NCI-H345 treated with DMSO at 0.1 percent for 48 hours (cell line): ENCODE results near the gene CARD19.

Experiments used
- DNase-seq: peaks from one replicate; lab custom pipeline; 2025; ENCODE audit not compliant: unreplicated experiment; lab: John Stamatoyannopoulos, UW

The CARD19 gene

DNA sequence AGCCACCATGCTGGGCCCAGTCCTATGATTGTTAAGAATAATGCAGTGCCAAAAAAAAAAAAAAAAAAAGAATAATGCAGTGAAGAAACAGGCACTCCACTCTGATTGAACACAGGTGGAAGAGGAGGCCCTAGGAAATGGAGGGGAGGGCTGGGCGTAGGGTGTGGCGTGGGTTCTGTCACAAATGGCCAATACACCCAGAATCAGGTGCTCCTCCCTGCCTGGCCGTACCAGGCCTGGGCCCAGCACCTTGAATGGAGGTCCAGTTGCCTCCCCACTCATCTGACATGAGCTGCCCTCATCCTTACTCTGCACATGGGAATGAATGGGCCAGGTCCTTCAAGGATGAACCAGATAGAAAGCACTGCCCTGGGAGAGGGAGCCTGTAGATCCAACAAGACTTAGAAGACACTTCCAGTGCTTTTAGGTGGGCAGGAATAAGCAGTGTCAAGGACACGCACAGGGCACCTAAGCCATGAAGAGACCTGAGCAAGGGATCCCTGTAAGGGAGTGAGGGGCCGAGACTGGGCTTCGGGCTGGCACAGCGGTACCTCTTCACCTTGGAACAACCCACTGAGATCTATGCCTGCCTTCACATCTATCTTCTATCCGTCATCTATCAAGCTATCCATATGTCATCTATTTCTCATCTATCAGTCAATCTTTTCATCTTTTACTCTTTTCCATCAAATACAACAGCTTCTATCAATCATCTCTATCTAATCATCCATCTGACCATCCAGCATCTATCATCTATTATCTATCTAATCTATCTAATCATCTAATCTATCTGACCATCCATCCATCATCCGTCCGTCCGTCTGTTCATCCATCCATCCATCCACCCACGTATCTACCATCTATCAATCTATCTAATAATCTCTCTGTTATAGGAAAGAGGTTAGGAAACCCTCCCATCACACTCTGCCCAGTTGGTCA is 22.2 kb downstream of the CARD19 start:
- DNase-seq = no peak

DNA sequence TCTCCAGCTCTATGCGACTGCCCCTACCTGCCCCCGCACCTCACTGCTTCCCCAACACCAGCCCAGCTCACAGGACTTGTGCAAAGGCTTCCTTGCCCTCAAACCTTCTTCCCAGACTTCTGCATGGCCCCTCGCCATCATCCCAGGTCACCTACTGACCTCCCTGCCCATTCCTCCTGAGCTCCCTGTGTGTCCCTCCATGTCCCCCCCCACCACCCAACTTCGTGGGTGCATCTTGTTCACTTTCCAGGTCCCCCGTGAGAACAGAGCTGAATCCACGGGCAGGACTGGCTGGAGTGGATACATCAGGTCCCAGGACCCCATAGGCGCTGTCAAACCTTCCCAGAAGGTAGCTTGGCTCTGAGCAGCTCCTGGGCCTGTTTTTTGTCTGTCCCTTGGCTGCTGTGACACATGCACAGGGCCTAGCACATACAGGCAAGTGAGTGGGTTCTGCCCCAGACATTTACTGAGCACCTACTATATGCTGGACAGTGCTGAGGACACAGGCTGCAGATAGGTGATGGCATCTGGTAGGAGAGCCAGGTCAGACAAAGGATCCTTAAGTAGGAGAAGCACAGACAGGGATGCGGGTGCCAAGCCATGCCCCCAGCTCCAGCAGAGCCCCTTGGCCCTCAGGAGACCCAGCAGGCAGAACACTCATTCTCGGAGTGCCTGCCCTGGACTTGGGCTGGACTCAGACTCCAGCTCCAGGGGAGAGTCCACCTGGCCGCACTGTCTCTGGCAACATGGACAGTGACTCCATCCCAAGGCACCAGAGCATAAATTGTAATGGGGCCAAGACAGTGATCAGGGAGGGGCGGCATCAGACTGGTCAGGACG is 23.1 kb downstream of the CARD19 start:
- DNase-seq = no peak

DNA sequence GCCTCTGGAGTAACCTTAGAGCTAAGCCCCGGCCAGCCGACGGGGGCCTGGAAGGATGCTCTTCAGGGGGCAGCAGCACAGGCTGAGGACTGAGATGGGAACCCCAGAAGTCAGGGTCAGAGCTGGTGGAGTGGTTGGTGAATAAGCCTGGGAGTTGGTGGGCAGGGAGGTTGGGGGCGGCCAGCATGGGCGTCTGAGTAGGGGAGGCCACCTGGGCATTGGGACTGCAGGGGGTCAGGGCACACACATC is 23.6 kb downstream of the CARD19 start:
- no peak for DNase-seq

DNA sequence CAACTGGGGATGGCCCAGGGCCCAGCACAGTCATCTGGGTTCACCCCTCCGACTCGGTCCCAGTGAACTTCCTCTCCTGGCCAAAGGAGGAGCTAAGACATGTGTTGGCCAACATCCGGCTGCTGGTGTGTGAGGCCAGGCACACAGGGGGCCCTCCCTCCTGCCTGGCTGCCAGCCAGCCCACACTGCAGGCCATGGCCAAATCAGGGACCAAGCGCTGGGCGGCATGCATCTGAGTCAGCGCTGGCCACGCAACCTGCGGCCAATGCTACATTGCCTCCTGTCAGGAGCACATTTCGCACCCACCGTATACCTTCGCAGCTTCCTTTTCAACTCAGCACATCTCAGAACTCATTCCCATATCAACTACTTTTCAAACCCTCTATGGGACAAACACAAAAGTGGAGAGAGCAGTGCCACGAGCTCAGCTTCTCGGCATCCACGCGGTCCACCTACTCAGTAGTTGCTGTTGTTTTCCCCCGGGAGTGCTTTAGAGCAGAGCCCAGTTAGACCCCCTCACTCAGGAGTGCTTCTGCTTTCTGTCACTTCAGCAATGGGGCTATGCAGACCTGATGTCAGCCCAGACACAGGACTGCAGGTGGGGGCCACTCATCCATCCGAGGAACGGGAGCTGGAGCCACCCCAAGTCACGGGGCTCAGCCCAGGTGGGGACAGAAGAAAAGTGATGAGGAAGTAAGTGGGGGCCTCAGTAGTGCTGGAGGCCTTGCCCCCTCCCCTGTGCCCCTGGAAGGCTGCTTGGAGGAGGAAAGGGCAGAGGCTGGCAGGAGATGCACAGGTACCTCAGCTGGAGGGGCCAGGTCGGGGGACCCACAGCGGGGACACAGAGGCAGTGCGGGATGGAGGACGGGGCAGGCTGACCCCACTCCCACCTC is 24.2 kb downstream of the CARD19 start:
- DNase-seq = no peak

DNA sequence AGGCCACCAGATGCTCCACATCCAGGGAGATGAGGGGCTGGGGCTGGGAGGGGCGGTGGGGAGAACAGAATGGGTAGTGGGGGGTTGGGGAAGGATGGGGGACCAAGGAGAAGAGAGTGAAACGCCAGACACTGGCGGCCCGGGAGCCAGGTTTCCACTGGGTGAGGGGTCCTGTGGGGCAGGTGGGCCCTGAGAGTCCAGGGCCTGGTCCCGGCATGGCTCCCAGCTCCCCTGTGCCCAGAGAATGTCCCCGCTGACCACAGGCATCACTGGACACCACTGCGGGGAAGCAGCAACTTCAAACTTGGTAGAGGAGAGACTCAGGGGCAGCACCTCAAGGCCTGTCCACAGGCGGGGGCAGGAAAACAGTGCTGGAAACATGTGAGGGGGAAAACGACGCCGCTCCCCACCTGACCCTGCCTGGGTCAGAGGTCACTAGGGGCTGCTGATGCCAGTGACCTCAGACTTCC is 24.9 kb downstream of the CARD19 start:
- DNase-seq = no peak

DNA sequence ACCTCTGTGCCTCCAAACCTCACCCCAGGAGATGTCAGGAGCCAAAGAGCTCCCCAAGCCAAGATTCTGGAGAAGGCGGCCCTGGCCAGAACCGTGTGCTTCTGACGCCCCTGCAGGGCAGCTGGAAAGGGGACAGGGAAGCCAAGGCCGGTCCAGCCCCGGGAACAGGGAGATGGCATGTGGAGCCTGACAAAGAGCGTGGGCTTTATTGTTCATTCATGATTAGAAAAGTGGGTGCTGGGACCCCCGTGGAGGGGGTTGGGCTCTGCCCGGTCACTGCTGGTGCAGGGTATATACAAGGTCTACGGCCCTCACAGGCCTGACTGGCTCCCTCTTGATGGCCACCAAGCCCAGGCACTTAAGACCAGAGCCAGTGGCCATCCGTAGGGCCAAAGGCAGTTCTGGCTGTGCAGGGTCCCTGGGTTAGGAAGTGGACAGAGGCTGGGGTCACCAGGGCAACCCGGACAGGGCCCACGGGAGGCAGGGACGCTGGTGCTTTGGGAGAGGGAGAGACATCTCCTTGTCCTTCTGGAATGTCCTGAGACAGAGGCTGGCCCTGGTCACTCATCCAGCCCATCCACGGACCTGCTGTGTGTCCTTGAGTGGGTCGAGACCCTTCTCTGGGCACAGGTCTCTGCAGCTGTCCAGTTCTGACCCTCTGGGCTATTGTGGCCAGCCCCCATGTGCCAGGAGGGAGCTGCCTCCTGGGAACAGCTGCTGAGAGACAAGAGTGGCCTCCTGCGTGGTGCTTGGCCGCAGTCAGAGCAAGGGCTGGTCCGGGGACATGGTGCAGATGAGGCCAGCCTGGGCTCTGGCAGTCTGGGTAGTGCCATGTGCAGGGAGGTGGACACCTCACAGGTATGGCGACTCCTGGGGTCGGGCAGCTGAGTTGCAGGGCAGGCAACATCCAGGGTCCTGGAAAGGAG is 25.6 kb downstream of the CARD19 start:
- DNase-seq = no peak

DNA sequence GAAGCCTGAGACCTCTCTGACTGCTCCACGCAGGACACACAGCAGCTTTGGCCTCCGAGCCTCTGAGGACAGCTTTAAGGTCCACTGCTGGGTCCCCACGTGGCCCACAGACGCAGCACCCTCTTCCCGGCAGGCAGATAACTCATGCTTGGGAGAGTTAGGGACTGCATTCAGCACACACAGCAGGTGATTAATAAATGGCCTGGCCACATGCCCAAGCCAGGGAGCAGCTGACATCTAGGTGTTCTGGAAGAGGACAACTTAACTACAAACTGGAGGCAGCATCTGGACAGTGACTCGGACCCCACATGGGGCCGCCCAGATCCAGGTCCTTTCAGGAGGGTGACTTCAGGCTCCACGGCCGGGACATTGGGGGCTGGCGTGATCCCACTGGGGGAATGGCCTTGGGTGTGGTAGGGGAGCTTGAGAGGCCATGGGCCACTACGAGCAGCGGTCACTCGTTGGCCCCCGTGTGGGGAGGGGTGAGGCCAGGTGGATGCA is 26.8 kb downstream of the CARD19 start:
- no peak for DNase-seq

DNA sequence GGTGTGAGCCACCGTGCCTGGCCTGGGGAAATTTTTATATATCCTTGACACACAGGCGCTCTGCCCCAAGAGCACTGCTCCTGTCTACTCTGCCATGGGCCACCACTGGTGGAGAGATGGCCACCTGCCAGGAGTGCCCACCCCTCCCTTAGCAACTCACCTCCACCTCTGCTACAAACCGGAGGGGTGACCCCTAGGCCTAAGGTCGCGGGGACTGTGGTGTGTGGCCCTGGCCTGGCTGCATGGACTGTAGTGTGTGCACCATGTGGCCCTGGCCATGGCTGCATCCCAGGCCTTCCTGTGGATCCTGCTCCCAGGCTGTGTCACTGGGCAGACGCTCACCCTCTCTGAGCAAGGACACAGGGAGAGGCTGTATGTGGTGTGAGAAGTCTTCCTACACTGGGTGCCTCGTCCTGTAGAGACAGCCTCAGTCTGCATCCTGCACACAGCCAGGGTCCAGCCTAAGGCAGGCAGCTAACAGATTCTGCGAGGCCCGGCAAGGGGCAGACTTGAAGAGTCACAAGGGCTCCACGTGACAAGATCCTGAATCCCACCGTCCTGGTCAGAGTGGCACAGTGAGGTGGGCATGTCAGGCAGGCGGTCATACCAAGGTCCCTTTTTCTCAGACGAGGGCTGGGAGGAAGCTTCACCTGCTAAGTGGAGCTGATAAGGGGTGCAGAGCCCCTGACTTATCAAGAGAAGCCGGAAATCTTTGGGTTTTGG is 27.7 kb downstream of the CARD19 start:
- no peak for DNase-seq

DNA sequence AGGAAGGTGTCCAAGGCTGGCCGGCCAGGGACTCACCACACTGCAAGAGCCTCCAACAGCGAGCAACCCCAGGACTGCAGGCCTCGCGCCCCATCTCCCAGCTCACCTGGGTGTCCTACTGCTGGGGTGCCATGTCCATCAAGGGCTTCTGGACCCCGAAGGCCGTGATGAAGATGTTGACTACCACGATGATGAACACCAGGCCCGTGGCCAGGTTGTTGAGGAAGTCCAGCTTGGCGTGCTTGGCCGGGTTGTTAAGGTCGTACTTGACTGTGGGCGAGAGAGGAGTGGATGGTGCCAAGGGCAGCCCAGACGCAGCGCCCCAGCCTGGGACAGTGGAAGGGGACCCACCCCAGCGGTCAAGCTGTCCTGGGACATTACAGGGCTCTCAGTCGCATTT is 28.8 kb downstream of the CARD19 start:
- no peak for DNase-seq

DNA sequence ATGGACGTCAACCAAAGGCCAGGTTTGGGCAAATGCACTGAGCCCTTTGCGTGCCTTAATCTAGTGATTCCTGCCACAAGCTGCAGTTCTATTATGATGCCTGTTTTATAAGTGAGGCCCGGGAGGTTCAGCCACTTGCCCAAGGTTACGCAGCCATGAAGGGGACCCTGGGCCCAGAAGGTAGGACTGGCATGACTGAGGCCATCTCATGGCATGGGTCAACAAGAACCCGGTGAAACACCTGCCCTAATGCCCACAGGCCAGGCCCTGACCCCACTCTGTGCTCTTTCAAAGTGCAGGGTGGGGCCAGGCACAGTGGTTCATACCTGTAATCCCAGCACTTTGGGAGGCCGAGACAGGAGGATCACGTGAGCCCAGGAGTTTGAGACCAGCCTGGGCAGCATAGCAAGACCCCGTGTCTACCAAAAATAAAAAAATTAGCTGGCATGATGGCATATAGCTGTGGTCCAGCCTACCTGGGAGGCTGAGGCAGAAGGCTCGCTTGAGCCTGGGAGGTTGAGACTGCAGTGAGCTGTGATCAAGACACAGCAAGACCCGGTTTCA is 29.4 kb downstream of the CARD19 start:
- DNase-seq = no peak

DNA sequence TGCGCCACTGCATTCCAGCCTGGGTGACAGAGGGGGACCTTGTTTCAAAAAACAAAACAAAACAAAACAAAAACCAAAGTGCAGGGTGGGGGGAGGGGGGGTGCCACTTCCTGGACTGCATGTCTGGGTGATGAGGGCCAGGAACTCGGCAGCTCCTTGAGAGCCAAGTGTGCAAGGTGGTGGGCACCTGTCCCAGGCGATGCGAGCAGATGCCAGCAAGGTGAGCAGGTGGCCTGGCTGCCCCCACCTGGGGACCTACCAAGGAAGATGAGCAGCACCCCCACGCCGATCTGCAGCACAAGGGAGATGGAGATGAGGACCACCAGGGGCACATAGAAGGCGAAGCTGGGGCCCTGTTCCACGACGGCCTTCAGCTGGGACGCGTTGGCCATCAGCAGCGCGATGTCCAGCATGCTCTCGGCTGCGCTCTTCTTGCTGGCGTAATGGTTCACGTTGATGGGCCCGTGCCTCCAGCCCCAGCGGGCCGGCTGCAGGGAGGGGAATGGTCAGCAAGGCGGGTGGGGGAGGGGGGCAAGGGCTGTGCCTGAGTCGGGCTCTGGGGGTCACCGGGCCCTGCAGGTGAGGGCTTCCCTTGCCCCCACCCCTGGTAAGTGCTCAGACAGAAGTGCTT is 30.2 kb downstream of the CARD19 start:
- no peak for DNase-seq

DNA sequence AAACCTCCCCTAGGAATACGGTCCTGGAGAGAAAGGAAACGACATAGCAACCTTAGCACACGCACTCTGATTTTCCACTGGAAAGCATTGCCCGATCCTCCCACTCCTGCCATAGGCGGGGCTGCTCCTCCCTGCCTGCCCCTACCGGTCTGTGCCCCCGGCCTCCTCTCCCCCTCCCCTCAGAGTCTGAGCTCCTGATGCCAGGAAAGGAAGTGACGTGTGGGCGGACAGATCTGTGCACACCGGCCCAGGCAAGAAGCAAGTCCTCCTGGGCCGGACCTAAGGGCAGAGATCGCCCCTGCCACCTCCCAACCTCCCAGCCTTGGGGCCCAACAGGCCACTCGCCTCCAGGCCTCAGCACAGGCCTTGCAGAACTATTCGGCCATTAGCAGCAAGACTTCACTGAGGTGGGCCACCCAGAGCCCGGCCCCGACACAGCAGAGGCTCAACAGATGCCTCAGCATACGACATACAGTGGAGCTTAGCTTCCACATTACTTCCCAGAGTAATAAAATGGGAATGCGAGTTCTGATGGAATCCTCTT is 30.9 kb downstream of the CARD19 start:
- no peak for DNase-seq

DNA sequence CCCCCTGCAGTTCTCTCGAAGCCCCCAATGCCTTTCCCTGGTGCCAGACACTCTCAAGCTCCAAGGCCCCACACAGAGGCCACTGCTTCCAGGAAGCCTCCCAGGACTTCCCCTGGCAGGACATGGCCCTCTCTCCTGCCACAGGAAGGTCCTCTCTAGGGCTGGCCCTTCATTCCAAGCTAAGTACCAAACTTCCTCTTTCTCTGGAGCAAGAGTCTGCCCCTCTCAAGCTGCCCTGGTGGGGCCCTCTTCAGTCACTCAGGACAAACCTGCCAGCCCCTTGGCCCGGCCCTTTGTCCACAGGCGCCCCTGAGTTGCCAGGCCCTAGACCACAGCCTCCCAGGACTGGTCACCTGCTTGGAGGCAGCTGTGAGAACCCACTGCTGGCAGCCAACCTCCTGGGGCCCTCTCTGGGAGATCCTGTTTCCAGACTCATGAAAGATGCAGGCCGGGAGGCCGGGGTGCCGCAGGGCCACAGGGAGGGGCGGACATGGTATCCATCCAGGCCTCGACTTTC is 31.4 kb downstream of the CARD19 start:
- no peak for DNase-seq

DNA sequence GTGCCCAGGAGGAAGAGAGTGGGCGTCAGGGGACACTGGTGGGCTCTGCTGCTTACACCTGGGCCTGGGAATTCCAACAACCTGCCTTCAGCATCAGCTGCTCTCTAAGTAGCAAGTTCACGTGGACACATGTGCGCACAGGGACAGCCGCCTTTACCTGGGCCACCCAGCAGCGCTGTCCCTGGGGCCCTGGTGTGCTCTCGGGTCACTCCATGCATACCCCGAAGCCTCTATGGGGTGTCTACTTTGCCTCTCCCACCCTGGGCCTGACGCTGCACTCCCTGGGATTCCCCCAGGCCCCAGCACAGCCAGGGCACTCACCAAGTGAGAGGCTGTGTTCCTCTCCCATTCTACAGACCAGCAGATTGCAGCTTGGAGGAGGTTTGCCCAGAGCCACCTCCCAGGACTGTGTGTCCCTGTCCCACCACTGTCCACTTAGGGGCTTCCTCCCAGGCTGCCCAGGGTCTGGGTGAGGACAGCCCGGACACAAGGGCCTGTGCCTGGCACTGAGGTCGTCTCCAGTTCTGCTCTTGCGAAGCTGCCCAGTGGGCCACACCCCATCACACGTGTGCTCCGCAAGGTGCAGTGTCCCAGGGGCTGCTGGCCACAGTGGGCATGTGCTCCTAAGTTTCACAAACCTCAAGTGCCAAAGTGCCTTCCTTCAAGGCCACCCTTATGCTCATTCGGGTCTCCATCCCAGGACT is 32.1 kb downstream of the CARD19 start:
- no peak for DNase-seq

DNA sequence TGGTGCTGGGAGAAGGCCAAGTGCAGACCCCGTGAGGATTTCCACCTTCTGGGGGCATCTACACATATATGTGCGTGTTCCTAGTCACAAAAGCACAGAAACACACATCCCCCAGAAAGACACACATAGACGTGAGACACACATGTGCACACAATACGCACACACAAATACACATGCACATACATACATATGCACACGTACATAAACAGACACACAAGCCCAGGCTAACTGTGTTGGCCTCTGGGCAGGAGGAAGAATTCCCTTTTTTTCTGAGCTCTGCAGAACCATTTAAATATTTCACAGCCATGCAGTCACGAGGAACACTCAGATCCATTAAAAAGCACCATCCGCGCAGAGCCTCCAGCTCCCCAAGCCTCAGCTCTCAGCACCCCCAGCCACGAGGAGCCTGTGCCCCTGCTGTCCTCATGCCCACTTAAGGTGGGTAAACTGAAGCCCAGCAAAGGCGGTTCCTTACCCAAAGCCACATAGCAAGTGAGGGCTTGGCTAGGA is 32.8 kb downstream of the CARD19 start:
- DNase-seq = no peak

DNA sequence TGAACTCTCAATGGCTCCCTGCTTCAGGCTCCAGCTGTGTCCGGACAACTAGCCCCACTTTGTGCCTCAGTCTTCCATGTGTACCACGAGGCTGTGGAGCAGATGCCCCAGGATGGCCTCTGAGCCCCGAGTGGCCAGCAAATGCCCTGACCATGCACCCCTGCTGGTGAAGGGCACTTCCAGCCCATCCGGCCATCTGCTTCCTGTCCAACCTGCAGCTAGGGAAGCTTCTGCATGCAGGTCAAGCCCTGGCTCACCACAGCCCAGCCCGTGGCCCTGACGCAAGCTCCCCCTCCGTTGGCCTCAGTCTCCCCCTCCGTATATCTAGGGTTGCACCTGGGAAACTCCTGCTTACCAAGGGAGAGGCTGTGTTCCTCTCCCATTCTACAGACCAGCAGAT is 33.3 kb downstream of the CARD19 start:
- DNase-seq = no peak
